ENCODE data around the gene RBMS2. TPM values are rescaled to one million over a fixed set of nuclear protein-coding genes. Genes with fewer than 3 reads are reported as not detected.

RBMS2 gene
- total RNA-seq, result 10 to 100 TPM; 15.0 to 44.4 (median 36.6) TPM
- polyA plus RNA-seq, result 10 to 100 TPM; 14.4 to 56.9 TPM
- long read RNA-seq, donor 1, full-length matches to known transcripts, result 7 of 29 reads
- long read RNA-seq, donor 1, partial matches to known transcripts, result 3 of 29 reads
- long read RNA-seq, donor 1, other reads (novel, unspliced or antisense), result 19 of 29 reads
- long read RNA-seq, donor 2, full-length matches to known transcripts, result 1 of 1 reads
- long read RNA-seq, donor 2, partial matches to known transcripts, result 0 of 1 reads
- long read RNA-seq, donor 2, other reads (novel, unspliced or antisense), result 0 of 1 reads
- long read RNA-seq, donor 3, full-length matches to known transcripts, result 2 of 28 reads
- long read RNA-seq, donor 3, partial matches to known transcripts, result 2 of 28 reads
- long read RNA-seq, donor 3, other reads (novel, unspliced or antisense), result 24 of 28 reads

GRCh38 chr12:56521590-56522371 is at the start of gene RBMS2:
Gene RBMS2 (plus strand): TSS chr12:56521820. CDS start chr12:56522024, 204 bp downstream.
- TF ChIP-seq CTCF (IDR thresholded peaks at IDR 0.05) (no peak), POLR2A (IDR thresholded peaks at IDR 0.05) (peak; percentile 15)
- Histone ChIP-seq H3K36me3 (no peaks in the 10 kb centered on the region), H3K27ac (peak within 1 kb of the TSS; percentile 54 to 84), H3K27me3 (no peaks in the 10 kb centered on the region), H3K9me3 (no peaks in the 10 kb centered on the region), H3K4me1 (ENCODE audit: insufficient read depth) (peaks cover 5% of the 10 kb centered on the region), H3K4me3 (peak within 1 kb of the TSS; percentile 50)
- intact Hi-C loops (cut with DNase I), result loop anchor here in 1 of 4 donors (5.0 kb wide), 1 partner anchor 111 kb away; the partner anchor contains the start of gene BAZ2A
- DNase-seq, result peak; percentile 81 to 92 (median 84)
- 0 to 1% (median 1%) methylated on average over 15 of the region's 15 CpGs for WGBS, 3 donors

GRCh38 chr12:56474389-56474788 is 47.2 kb upstream of the RBMS2 start:
- Histone ChIP-seq H3K27me3 (no peaks in the 10 kb centered on the region), H3K9me3 (no peaks in the 10 kb centered on the region), H3K36me3 (no peaks in the 10 kb centered on the region), H3K4me1 (ENCODE audit: insufficient read depth) (no peaks in the 10 kb centered on the region), H3K4me3 (no peak overlapping the region), H3K27ac (no peak overlapping the region)
- TF ChIP-seq POLR2A (IDR thresholded peaks at IDR 0.05), result no peak
- no peak for TF ChIP-seq EP300 (IDR thresholded peaks at IDR 0.05)
- TF ChIP-seq CTCF (IDR thresholded peaks at IDR 0.05), result no peak
- 86 to 91% (median 89%) methylated on average over 9 of the region's 9 CpGs for WGBS, 3 donors
- DNase-seq, result no peak
- intact Hi-C loops (cut with DNase I), result no loop called here

- intact Hi-C loops (cut with DNase I), result no loop called here
- TF ChIP-seq POLR2A (IDR thresholded peaks at IDR 0.05) (no peak), CTCF (IDR thresholded peaks at IDR 0.05) (no peak), EP300 (IDR thresholded peaks at IDR 0.05) (no peak)
- no peaks in the 10 kb centered on the region for H3K27me3 ChIP-seq
- H3K4me3 ChIP-seq, result no peak overlapping the region
- no peaks in the 10 kb centered on the region for H3K9me3 ChIP-seq
- no peak overlapping the region for H3K27ac ChIP-seq
- no peaks in the 10 kb centered on the region for H3K4me1 ChIP-seq (ENCODE audit: insufficient read depth)
- DNase-seq, result no peak
- H3K36me3 ChIP-seq, result no peaks in the 10 kb centered on the region
- 65 to 72% (median 66%) methylated on average over 6 of the region's 6 CpGs for WGBS, 3 donors
Observed at GRCh38 chr12:56476143-56476542, 45.5 kb upstream of the RBMS2 start.

- intact Hi-C loops (cut with DNase I), result no loop called here
- H3K4me1 ChIP-seq (ENCODE audit: insufficient read depth), result no peaks in the 10 kb centered on the region
- WGBS, 3 donors, result 78 to 100% (median 83%) methylated on average over 1 of the region's 1 CpG
Observed at GRCh38 chr12:56476972-56477432, 44.6 kb upstream of the RBMS2 start.

More at GRCh38 chr12:56476972-56477432, 44.6 kb upstream of the RBMS2 start:
- Histone ChIP-seq H3K9me3 (no peaks in the 10 kb centered on the region), H3K27me3 (no peaks in the 10 kb centered on the region), H3K27ac (no peak overlapping the region), H3K36me3 (no peaks in the 10 kb centered on the region), H3K4me3 (no peak overlapping the region)
- no peak for DNase-seq
- TF ChIP-seq POLR2A (IDR thresholded peaks at IDR 0.05), result no peak
